ENCODE measurements around the gene CLASP1. TPM values are rescaled to one million over a fixed set of nuclear protein-coding genes. Genes with fewer than 3 reads are reported as not detected.
"Not testable (repeated sequence)": the region's sequence is repeated elsewhere in the genome, so short reads cannot be mapped to it uniquely, and the experiment has no call there.

CLASP1 gene
- total RNA-seq, 1 donor from 2014 or later = 90.4 TPM

GRCh38 chr2:121611730-121612705 lies 37.2 kb downstream of the CLASP1 start:
- Histone ChIP-seq H3K9me3 (no peaks in the 10 kb centered on the region), H3K4me3 (no peak overlapping the region), H3K36me3 (no peaks in the 10 kb centered on the region), H3K4me1 (peaks cover 11% of the 10 kb centered on the region), H3K27ac (no peak overlapping the region), H3K27me3 (no peaks in the 10 kb centered on the region)
- TF ChIP-seq, protein P1, sequence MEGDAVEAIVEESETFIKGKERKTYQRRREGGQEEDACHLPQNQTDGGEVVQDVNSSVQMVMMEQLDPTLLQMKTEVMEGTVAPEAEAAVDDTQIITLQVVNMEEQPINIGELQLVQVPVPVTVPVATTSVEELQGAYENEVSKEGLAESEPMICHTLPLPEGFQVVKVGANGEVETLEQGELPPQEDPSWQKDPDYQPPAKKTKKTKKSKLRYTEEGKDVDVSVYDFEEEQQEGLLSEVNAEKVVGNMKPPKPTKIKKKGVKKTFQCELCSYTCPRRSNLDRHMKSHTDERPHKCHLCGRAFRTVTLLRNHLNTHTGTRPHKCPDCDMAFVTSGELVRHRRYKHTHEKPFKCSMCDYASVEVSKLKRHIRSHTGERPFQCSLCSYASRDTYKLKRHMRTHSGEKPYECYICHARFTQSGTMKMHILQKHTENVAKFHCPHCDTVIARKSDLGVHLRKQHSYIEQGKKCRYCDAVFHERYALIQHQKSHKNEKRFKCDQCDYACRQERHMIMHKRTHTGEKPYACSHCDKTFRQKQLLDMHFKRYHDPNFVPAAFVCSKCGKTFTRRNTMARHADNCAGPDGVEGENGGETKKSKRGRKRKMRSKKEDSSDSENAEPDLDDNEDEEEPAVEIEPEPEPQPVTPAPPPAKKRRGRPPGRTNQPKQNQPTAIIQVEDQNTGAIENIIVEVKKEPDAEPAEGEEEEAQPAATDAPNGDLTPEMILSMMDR (IDR thresholded peaks at IDR 0.05) = no peak
- TF ChIP-seq POLR2AphosphoS5 (IDR thresholded peaks at IDR 0.05; ENCODE audit: insufficient read depth in 1 of 2, low read depth in 1 of 2) = no peak
- no peak for TF ChIP-seq POLR2A (IDR thresholded peaks at IDR 0.05)
- DNase-seq (ENCODE audit: extremely low spot score in 2 of 2) = no peak
- intact Hi-C loops (cut with DNase I) = no loop called here

GRCh38 chr2:121611048-121611649 lies 38.1 kb downstream of the CLASP1 start:
- H3K4me1 ChIP-seq; H3K27me3 ChIP-seq; DNase-seq (ENCODE audit: extremely low spot score in 2 of 2); H3K27ac ChIP-seq; H3K36me3 ChIP-seq; H3K9me3 ChIP-seq; intact Hi-C loops (cut with DNase I); H3K4me3 ChIP-seq: not testable (repeated sequence)

GRCh38 chr2:121610487-121610874 lies 38.8 kb downstream of the CLASP1 start:
- DNase-seq (ENCODE audit: extremely low spot score in 2 of 2); H3K4me1 ChIP-seq; H3K9me3 ChIP-seq; H3K4me3 ChIP-seq; intact Hi-C loops (cut with DNase I); H3K36me3 ChIP-seq; H3K27me3 ChIP-seq; H3K27ac ChIP-seq: not testable (repeated sequence)

DNA sequence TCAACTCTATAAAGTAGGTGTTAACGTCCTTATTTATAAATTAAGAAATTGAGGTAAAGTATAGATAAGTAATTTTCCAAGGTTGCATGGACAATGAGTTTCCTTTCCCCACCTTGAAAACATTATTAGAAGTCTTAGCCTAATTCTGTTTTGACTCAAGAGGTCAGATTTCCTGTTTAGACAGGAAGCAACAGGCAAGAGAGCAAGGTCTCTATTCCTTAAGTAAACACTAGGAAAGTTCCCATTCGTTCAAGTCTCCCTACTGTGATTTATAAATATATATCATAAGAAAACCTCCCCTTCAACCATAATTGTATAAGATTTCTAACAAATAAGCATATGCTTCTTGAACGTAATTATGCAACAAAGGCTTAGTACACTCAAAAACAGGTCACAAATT lies 40.3 kb downstream of the CLASP1 start:
- no peak for DNase-seq (ENCODE audit: extremely low spot score in 2 of 2)
- TF ChIP-seq, protein P1 (IDR thresholded peaks at IDR 0.05) = no peak
- TF ChIP-seq POLR2AphosphoS5 (IDR thresholded peaks at IDR 0.05; ENCODE audit: insufficient read depth in 1 of 2, low read depth in 1 of 2) = no peak
- no peak for TF ChIP-seq POLR2A (IDR thresholded peaks at IDR 0.05)
- Histone ChIP-seq H3K36me3 (peaks cover 0 to 6% of the 10 kb centered on the region in 2 donors), H3K4me1 (no peaks in the 10 kb centered on the region), H3K4me3 (no peak overlapping the region), H3K27me3 (no peaks in the 10 kb centered on the region), H3K27ac (no peak overlapping the region), H3K9me3 (no peaks in the 10 kb centered on the region)
- intact Hi-C loops (cut with DNase I) = no loop called here

DNA sequence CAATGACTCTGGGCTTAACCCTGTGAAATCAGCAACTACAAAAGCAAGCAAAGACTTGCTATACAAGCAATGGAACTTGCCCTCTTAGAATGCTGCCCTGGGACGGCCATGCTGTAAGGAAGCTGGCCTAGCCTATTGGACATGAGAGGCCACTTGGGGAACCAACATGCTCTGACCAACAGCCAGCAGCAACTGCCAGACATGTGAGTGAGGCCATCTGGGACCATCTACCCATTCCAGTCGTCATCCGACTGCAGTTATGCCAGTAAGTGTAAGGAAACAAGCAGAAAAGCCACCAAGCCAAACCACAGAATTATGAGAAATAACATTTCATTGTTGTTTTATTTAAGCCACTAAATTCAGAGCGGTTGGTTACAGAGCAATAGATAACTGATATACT lies 40.9 kb downstream of the CLASP1 start:
- no peaks in the 10 kb centered on the region for H3K9me3 ChIP-seq
- intact Hi-C loops (cut with DNase I) = no loop called here
- no peak for DNase-seq (ENCODE audit: extremely low spot score in 2 of 2)

More for the DNA sequence above, 40.9 kb downstream of the CLASP1 start:
- Histone ChIP-seq H3K27me3 (no peaks in the 10 kb centered on the region), H3K4me1 (no peaks in the 10 kb centered on the region), H3K4me3 (no peak overlapping the region), H3K36me3 (peaks cover 0 to 6% of the 10 kb centered on the region in 2 donors), H3K27ac (no peak overlapping the region)
- TF ChIP-seq POLR2A (IDR thresholded peaks at IDR 0.05) (no peak), POLR2AphosphoS5 (IDR thresholded peaks at IDR 0.05; ENCODE audit: insufficient read depth in 1 of 2, low read depth in 1 of 2) (no peak)
- TF ChIP-seq, protein P1 (IDR thresholded peaks at IDR 0.05) = no peak

Measured in vagina (tissue), 2 donors.